Colon (tissue), 2 donors: Measurements from ENCODE around the gene DMD.

Source experiments
- FAIRE-seq: peaks from 2 replicates; lab custom pipeline; 2012; peaks lifted over from hg19 to GRCh38; lab: Jason Lieb, UNC
- donor health status: control.
- donor health status: control.

The DMD gene

DNA sequence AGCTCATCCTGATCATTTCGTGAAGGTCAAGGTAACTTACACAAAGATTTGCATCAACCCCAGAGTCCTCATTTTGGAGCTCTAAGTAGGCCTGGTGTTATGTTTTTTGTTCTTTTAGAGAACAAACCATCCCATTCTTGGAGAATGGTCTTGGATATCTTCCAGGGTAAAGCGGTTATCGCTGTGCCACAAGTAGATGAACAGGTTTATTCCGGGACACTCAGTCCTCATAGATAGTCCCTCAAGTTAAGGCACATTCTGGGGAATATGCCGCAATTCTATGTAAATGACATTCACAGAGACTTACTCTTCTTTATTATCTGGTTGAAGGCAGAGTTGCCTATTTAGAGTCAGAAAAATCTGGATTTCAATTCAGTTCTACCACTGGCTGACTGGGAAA, 2044.5 kb downstream of the DMD start:
- no peak for FAIRE-seq

DNA sequence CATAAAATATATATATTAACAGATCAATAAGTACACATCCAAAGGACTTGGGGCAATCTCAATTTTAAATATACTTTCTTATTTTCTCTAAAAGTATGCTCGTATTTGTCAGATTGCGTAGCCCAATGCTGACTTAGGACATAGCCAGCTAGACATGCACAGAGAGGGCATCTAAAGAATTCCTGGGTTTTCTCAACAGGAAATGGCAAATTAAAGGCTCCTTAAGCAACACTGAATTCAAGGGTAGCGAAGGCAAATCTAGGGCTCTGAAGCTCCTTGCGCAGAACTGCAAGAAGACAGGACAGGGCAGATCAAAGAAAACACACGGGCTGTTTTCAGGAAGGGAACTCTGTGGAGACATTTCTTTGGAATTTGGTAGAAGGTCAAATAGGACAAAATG, 2044.9 kb downstream of the DMD start:
- no peak for FAIRE-seq

DNA sequence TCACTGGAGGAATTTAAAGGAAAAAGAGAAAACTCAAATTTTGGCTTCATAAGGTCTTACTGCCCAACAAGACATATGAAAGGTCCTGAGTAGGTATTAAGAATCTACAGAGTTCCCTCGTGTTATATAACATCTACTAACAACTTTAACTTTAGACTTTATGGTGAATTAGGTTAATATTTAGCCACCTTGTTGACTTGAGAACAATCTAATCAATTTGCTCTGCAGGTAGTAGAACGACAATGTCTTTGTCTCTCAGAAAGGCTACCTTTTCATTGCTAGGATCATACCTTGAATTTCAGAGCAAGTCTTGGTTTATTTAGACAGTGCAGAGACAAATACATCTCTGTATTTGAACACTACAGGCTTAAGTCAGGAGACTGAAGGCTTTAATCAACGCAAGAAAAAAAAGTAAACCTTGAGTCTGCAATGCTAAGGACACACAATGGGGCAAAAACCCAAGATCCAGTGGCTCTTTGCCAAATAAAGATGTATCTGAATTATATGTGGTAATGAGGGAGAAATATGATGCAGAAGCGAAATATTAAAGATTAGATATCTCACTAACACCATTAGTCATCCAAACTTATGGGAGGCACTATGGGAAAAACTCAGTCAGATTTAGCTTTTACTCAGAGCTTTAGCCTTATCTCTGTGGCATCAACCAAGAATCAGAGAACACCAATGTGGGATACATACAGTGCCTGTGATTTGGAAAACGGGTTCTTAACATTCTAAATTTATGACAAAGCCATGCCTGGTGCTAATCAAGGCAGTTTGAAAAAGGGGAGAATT, 2045.9 kb downstream of the DMD start:
- peak; percentile 87 for FAIRE-seq

DNA sequence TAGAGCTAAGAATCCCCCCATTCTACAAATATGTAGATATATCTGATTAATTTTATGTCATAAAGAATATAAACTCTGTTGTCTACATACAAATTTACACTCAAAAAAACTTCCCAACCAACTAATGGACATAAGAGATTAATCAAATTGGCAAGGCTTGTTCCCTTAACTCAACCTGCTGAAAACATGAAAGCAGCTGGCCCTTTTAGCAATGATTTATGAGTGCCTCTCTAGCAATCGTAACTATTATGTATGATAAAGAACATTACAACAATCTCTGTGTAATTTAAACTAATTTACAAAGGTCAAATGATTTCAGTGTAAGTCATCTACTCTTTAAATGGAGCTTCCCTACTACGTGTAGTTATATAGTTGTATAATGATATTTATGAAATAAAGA, 2056.4 kb downstream of the DMD start:
- FAIRE-seq: peak; percentile 53

DNA sequence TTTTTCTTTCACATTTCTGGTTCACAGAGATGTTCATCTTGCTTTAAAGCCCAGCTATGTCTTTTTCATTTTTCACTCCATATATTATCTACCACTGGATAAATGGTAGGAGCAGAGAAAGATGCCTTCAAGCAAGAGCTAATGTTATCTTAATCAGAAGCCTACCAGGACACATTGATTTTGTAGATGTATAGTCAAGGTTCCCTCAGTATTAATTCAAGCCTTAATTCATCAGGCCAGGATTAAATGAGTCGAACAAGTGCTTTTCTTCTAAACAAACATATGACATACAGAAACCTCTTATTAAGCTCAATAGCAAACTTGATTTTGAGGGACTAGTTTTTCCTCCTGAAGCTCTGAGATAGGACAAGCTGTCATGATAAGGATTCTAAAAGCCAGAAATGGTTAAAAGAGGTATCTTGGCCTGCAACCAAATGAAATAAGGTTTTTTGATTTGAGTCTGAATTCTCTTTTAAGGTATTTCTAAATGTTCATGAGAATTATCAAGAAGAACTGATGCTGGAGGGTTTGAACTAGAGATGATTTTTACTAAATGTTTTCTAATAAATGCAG, 2057.8 kb downstream of the DMD start:
- FAIRE-seq: peak; percentile 75

DNA sequence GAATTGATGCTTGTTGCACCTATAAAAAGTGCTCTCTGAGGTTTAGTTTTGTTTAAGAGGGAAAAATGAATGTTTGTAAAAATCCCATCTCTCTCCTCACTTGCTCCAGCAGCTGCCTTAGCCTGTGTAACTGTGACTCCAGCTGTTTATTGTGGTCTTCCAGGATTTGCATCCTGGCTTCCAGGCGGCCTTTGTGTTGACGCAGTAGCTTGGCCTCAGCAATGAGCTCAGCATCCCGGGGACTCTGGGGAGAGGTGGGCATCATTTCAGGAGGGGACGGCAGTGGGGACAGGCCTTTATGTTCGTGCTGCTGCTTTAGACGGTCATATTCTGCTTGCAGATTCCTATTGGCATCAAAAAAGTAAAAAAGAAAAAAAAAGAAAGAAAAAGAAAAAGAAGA, 2064.2 kb downstream of the DMD start:
- no peak for FAIRE-seq

DNA sequence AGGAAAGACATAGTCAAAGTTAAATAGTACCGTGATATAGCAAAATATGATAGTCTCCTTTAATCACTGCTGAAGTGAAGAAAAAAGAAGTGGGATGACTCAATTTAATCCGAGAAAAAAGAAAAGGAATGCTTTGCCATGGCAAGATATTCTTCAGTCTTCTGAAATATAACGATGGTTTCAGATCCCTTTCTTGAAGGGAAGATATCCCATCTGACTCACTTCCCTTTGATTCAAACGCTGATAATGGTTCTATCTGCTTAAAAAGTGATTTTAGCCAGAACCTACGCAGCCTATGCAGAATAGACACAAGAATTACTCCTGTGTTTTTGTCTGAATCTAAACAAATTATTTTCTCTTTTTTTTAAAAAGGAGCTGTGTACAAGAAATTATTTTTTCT, 2071.4 kb downstream of the DMD start:
- peak; percentile 95 for FAIRE-seq

DNA sequence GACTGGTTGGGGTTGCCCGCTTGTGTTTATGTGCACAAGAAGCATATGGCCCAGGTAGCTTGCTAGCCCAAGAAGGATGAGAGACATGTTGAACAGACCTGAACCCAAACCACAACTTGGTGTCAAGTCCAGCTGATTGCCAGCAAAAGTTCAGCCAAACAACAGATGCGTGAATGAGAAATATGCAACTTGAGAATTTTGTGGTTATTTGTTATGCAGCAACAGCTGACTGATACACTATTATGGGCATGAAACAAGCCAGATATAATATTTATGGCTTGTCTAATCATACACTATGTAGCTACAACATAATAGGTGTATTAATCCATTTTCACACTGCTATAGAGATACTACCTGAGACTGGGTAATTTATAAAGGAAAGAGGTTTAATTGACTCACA, 2073.2 kb downstream of the DMD start:
- no peak for FAIRE-seq

DNA sequence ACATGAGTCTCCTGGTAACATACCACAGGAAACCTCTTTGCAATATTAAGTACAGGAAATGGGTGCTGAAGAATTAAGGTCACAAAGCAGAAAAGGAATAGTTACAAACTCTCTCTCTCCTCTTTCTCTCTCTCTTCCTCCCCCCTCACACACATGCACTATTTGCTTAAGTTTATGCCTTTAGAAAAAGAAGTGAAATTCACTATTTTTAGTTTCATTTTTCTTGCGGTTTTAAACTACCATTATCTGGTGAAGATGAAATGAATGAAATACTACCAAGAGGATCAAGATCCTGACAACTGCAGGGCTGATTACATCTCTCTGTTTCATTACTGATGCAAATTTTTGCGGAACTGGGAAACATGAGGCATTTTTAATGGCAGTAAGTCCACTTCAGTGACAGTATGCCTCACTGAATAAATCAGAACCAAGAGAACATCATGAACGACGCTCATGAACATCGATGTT, 2075.2 kb downstream of the DMD start:
- no peak for FAIRE-seq

DNA sequence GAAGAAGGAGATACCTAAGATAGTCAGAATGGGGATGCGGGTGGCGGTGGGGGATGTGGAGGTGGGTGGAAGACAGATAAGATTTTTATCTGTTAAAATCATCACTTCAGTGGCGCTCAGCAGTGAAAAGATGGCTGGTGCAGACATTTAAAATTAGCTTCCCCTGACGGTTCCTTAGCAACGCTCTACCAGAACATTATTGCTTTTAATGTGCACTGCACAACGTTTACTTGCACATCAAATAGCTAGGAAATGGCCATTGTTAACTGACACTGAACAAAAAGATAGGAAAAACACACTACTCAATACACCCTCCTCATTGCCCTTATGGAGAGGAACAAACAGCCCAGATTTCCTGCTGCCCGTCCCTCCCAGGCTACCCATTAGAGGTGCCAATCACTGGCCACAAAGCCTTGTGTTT, 2078.5 kb downstream of the DMD start:
- FAIRE-seq: no peak

DNA sequence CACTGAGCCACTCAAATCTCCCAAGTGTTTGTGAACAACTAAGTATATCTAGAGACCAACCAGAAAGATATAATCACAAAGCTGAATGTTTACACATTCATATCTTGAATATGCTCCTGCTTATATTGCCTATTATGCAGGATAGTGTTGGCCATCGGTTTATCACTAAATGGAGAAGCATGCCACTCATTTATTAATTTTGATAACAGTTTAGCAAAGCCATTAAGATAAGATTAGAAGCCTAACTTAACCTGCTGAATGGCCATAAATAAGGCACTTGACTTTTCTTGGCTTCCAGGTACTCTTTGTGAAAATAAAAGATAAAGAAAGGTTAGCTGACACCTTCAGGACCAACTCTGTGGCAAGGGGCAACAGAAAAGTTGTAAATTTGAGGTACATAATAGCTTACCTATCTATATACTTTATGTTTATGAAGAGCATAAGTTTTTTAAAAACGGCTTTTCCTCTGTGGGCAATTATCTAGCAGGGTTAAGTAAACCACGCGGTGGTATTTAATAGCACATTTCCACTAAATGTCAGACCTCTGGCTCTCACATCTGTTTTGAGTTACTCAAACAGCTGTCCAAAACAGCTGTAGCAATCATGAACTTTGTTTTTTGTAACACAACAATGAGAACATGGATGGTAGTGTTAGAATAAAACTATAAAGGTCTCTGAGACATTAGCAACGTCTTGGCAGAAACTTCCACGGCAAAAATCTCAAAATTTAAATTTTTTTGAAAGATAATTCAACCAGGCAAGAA, 2080.7 kb downstream of the DMD start:
- no peak for FAIRE-seq

DNA sequence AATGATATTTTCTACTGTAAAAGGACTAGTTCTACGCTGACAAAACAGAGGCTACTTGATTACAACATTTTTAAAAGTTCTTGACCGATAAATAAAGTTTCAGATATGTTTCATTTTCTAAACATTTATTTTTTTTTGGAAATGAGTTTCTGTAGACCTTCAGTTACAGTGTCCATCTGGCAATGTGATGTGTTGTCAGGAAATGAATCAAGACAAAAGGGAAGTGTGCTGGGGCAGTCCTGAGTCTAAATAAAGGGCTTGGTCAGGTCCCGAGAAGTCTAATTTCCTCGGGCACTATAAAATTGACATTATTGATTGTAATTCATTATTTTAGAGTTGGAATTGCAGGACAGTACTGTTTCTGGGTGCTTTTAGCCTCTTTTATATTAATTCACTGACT, 2082.5 kb downstream of the DMD start:
- FAIRE-seq: peak; percentile 65

DNA sequence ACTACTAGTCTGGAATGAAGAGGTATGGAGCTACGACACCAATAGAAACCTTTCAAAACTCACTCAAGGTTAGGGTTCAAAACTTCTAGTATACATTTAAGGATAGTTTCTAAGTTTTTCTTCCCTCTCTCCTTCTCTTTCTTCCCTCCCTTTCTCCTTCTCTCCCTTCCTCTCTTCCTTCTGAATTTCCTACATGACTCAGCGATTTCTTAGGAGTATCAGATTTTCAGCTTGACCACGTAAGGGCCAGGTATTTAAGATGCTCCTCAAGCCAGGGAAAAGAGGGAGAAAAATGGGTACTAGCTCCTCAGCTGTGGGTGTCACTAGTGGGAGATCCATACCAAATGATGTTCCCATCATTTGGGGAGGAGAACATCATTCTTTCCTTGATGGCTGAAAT, 2083.6 kb downstream of the DMD start:
- FAIRE-seq: no peak

DNA sequence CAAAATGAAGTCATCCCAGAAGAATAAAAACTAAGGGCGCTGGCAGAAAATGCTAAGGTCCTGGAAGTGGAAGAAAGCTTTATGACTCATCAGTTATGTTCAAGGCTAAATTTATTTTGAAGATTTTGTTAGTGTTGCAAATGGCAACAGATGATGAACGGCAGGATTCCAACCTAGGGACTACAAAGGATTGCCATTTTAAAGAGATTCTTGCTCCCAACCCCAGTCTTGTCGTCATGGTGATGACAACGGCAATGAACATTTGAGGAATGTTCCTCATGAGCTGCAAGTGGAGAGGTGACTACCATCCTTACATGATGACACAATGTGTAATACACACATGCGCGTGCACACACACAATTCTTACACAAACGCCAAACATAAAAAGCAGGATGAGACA, 2085.1 kb downstream of the DMD start:
- no peak for FAIRE-seq

DNA sequence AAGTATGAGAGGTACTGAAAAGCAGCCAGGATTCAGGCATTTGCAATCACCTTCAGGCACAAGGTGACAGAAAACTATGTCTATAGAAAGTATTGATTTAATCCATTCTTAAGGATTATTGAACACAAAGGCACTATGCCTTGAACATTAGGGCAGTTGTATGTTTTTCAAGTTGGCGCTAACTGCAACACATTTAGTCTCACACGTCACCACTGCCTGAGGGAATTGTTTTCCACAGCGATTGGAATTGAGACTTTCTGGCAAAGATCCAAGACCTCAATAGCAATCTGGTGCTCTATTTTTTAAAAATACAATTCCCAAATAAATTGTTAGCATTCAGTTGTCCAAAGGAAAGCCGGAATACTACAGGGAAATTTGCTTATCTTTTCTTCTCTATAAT, 2086.8 kb downstream of the DMD start:
- FAIRE-seq: no peak

DNA sequence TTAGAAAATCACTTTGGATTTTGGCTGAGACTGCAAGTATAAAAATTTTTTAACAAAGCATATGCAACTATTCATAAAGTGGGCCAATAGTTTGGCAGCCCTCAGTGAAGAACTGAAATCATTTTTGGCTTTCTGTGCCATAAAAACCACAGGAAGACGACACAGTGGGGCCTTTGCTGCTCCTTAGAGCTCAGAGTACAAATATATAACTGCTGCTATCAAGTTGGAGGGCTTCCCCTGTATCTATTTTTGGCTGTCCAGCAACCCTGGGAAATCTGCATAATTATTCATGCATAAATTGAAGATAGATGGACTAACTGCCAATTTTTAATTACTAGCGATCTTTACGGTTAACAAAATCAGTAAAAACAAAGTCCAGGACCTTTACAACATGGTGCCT, 2088.0 kb downstream of the DMD start:
- FAIRE-seq: no peak

DNA sequence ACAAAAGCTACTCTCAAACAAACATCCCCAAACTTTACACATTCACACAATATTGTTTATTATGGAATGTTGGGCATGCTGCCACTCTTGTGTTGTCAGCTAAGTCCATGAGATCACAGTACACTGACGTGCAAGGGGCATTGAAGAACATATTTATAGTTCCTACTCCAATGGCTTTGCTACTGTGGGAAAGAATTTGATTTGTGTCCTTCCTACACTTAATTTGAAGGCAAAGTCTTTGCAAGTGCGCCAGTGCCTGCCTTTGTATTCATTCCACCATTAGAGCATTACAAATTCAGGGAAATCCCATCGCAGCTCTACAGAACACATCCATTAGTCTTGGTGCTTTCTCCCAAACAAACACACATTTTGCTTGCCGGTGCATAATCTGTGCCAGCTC, 2094.1 kb downstream of the DMD start:
- no peak for FAIRE-seq

DNA sequence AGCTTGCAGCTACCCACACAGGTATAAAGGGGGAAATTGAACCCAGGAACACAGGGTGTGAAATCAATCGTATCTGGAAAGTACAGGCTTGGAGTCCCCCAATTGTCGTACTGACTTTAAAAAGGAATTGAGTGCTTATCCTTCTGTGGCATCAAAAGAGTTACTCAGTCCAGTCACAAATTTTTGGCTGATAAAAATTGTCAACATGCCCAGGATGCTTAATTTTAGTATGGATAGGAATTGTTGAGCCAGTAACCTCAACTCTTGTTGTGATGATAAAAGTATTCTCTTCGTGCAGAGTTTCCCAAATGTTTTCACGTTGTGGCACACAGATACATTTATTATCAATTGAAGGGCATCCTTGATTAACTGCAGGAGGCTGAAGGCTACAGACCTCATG, 2096.0 kb downstream of the DMD start:
- no peak for FAIRE-seq

DNA sequence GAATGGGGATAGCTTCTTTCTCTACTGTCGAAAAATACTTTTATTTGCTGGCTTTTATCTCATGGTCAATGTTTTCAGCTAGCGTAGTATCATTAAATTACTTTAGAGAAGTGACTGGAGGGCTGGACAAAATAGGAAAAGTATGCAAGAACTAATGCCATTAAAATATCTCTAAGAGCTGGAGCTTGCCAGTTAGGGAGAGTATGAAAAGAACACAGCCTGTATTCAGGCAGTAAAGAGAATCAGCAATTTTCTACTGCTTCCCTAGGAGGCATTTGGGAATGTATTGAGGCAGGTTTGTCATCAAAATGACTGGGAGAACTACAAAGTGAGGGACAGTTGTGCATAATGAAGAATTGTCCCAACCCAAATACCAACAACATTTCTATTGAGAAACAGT, 2096.5 kb downstream of the DMD start:
- no peak for FAIRE-seq

DNA sequence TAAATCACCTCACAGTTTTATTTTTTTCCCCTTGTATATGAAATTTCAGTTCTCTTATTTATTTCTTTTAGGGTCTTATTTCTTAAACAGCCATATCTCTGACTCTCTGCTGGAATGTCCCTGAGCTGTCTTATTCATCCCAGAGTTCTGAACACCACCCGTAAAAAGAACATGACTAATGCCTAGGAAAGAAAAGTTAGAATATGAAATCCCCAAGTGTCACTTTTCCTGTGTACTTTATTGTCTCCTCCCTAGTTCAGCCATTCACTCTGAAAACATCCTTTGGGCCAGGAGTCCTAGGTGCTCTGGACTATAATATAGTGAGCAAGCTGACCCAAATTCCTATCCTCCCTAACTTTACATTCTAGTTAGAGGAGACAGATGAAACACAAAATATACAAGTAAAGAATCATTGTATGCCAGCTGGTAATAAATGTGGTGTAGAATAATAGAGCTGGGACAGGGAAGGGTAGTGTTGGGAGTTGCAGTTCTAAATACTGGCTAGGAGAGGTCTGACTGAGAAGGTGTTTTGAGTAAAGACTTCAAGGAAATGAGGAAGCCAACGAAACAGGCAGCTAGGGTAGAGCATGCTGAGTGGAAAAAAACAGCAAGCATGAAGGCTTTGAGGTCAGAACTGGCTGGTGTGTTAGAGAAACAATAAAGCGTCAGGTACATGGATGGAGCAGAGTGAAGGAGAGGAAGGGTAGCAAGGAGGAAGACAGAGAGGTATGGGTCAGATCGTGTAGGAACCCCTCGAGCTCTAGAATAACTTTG, 2098.9 kb downstream of the DMD start:
- FAIRE-seq: peak; percentile 57

DNA sequence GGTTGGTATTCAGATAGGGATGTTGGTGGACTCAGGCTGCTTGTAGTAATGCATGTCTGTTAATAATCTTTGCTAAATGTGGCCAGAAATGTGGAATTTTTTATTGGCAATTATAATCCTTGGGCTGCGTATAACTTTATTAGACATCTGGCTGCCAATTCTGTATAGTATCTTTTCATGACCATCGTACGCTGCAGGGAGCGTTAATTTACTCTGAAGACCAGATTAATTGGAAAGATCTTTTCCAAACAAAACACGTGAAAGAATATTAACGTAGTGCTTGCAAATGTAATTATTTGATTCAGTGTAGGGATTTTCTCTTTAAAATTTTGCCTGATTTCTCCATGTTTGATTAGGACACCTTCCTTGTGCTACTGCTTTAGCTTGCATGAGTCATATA, 2100.7 kb downstream of the DMD start:
- no peak for FAIRE-seq

DNA sequence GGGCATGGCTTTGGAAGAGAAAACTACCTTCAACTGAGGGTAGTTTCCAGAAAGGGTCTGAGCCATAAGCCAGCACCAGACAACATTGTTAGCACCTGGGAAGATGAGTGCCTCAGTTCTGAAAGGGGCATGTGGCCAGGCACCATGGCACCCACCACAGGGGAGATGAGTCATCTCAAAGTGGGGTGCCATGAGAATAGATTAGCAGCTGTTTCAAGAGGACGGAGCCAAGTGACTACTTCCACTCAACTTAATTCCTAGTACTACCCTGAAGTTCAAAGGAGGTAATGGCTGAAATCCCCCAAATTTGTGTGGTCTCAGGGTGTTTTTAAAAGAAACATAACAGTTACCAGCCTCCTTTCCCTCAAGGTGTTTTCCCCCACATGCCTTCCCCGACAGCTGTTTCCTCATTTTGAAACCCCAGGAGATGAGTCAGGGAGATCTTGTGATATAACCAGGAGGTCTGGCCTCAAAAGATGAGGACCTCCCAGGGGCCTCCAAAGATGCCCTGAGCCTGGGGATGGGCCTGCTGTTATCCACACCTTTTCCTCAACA, 2111.7 kb downstream of the DMD start:
- FAIRE-seq: no peak
